Right lung (tissue), 10 donors: Measurements from ENCODE around the gene NAA20. TPM values are rescaled to one million over a fixed set of nuclear protein-coding genes. Genes with fewer than 3 reads are reported as not detected.
A peak's percentile ranks its signal among the peaks of the same experiment; 100 is the strongest.

Experiments used
- DNase-seq, 2 donors: peaks; one replicate each; pipeline ENCODE4 v3.0.0-alpha.2; 2013
- long read RNA-seq, 8 donors: transcript quantifications; one replicate each; lab custom pipeline, GENCODE V29; 2026
- polyA plus RNA-seq, 5 donors: library from polyadenylated mRNA; unstranded; fragments of 120-200 nt; gene quantifications; one replicate each; pipeline versions ENCODE4 v1.2.1 to v1.2.3, GENCODE V29; 2013; ENCODE audit warnings: inconsistent platforms in 1 of 5, low replicate concordance in 1 of 5; ENCODE audit not compliant: insufficient read length in 5 of 5, insufficient read depth in 1 of 5

NAA20 gene, protein sequence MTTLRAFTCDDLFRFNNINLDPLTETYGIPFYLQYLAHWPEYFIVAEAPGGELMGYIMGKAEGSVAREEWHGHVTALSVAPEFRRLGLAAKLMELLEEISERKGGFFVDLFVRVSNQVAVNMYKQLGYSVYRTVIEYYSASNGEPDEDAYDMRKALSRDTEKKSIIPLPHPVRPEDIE
- polyA plus RNA-seq = 10 to 100 TPM; 64.7 to 78.6 (median 67.2) TPM
- long read RNA-seq, donor 1, transcript NAA20-202 (6 exons, 1,260 nt) = major isoform, 36 of 84 reads
- long read RNA-seq, donor 1, partial matches to known transcripts = 28 of 84 reads
- long read RNA-seq, donor 1, other reads (novel, unspliced or antisense) = 19 of 84 reads
- long read RNA-seq, donor 2, transcript NAA20-202 (6 exons, 1,260 nt) = major isoform, 25 of 27 reads
- long read RNA-seq, donor 2, partial matches to known transcripts = 0 of 27 reads
- long read RNA-seq, donor 2, other reads (novel, unspliced or antisense) = 0 of 27 reads
- long read RNA-seq, donor 3, transcript NAA20-202 (6 exons, 1,260 nt) = major isoform, 27 of 38 reads
- long read RNA-seq, donor 3, partial matches to known transcripts = 9 of 38 reads
- long read RNA-seq, donor 3, other reads (novel, unspliced or antisense) = 0 of 38 reads
- long read RNA-seq, donor 4, transcript NAA20-202 (6 exons, 1,260 nt) = major isoform, 13 of 13 reads
- long read RNA-seq, donor 4, partial matches to known transcripts = 0 of 13 reads
- long read RNA-seq, donor 4, other reads (novel, unspliced or antisense) = 0 of 13 reads
- long read RNA-seq, donor 5, transcript NAA20-202 (6 exons, 1,260 nt) = major isoform, 50 of 51 reads
- long read RNA-seq, donor 5, partial matches to known transcripts = 0 of 51 reads
- long read RNA-seq, donor 5, other reads (novel, unspliced or antisense) = 0 of 51 reads
- long read RNA-seq, donor 6, transcript NAA20-202 (6 exons, 1,260 nt) = major isoform, 36 of 81 reads
- long read RNA-seq, donor 6, partial matches to known transcripts = 25 of 81 reads
- long read RNA-seq, donor 6, other reads (novel, unspliced or antisense) = 18 of 81 reads
- long read RNA-seq, donor 7, transcript NAA20-202 (6 exons, 1,260 nt) = major isoform, 29 of 59 reads
- long read RNA-seq, donor 7, partial matches to known transcripts = 28 of 59 reads
- long read RNA-seq, donor 7, other reads (novel, unspliced or antisense) = 0 of 59 reads
- long read RNA-seq, donor 8, transcript NAA20-202 (6 exons, 1,260 nt) = major isoform, 12 of 12 reads
- long read RNA-seq, donor 8, partial matches to known transcripts = 0 of 12 reads
- long read RNA-seq, donor 8, other reads (novel, unspliced or antisense) = 0 of 12 reads

- peak; percentile 88 for DNase-seq
Observed at GRCh38 chr20:20017001-20017843, at the start of gene NAA20. Gene NAA20 (plus strand): TSS chr20:20017362. CDS start chr20:20017397, 35 bp downstream.

DNA sequence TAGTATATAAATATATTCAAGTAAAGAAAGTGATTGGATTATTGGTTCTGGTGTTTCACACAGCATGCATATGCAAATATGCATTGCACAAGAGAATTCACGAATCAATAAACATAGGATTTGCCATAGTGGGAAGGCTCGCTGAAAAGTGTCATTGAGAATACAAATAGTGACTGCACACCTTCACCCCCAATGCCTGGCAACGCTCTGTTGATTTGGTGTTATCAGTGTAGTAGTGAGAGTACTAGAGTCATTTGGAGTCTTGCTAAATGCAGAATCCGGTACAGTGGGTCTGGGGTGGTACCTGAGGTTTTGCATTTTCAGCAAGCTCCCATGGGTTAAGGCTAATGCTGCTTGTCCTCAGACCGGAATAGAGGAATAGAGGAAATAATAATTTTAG is 49.7 kb upstream of the NAA20 start:
- no peak for DNase-seq

GRCh38 chr20:19968028-19968427 is 49.1 kb upstream of the NAA20 start:
- no peak for DNase-seq

- DNase-seq = no peak
Observed at GRCh38 chr20:19968466-19969073, 48.6 kb upstream of the NAA20 start.

- DNase-seq = no peak
Observed at GRCh38 chr20:19969106-19969505, 48.1 kb upstream of the NAA20 start.

DNA sequence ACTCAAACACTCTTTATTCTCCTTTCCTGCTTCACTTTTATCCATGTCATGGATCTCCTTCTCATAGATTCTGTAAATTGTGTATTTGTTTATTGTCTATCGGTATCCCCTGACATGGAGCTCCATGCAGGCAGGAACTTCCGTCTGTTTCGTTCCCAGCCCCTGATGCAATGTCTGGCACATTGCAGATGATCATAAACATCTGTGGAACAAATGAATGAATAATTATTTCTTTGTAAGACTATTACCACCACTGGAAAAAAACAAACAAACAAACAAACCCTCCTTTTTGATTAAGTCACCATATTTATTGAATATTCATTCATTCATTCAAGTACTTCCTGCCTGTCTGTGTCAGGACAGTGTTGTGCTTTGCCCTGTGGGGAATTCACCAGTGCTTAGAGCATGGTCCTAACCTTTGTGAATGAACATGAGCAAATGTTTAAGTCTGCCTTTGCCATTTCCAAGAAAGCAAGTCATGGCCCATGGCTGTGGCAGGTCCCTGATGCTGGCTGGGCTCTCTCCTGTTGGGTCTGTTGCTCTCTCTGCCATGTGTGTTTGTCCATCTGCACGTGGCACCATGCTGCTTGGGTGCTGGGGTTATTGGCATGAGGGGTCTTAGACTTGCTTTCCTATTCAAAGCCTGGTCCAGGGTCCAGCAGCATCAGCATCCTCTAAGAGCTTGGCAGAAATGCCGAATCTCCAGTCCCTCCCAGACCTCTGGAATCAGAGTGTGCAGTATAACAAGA is 47.5 kb upstream of the NAA20 start:
- DNase-seq = no peak

GRCh38 chr20:19970256-19970765 is 46.9 kb upstream of the NAA20 start:
- no peak for DNase-seq

GRCh38 chr20:19971116-19971515 is 46.0 kb upstream of the NAA20 start:
- DNase-seq = no peak

DNA sequence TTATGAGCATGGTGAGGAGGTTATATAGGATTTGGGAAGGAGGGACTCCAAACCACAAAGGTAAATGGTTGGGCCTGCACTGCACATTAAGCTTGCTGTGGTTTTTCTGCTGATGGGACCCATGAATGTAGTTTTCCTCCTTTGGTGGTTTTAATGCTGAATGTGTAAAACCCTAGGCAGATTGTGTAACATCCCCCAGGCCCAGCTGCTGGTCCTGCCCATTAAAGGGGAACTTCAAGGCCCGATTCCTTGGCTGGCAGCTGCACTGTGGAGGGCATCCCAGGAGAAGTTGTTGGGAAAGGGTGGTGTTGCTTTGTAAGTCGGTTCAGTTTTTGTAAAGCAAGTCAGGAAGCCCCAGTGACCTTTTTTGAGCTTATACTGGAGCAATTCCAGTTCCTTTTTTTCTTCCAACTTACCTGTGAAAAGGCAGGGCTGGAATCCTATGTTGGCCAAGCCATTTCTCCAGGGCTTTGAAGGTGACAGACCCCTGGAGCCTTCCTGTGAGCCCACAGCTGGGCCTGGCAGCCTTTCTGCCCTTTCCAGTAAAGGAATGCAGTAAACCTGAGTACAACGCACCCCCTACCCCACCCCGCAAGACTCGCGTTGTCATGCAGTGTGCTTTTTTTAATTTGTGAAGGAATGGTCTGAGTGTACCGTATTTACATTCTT is 43.1 kb upstream of the NAA20 start:
- DNase-seq = peak; percentile 65 to 74

DNA sequence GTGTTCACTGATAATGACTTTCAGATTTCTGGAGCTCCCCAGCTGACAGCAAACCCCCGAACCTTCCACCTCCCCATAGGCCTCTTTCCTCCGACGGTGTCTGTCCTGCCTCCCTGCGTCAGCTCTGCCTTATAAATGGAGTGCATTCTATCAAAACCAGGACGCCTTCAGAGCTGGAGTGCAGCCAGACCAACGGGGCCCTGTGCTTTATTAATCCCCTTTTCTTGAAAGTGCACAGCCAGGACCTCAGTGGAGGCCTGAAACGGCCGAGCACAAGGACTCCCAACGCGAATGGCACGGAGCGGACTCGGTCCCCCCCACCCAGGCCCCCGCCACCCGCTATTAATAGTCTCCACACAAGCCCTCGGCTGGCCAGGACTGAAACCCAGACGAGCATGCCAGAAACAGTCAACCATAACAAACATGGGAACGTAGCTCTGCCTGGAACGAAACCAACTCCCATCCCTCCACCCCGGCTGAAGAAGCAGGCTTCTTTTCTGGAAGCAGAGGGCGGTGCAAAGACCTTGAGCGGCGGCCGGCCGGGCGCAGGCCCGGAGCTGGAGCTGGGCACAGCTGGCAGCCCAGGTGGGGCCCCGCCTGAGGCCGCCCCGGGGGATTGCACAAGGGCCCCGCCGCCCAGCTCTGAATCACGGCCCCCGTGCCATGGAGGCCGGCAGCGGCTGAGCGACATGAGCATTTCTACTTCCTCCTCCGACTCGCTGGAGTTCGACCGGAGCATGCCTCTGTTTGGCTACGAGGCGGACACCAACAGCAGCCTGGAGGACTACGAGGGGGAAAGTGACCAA is 42.3 kb upstream of the NAA20 start:
- DNase-seq = peak; percentile 89

GRCh38 chr20:19975436-19975799 is 41.7 kb upstream of the NAA20 start:
- no peak for DNase-seq

DNA sequence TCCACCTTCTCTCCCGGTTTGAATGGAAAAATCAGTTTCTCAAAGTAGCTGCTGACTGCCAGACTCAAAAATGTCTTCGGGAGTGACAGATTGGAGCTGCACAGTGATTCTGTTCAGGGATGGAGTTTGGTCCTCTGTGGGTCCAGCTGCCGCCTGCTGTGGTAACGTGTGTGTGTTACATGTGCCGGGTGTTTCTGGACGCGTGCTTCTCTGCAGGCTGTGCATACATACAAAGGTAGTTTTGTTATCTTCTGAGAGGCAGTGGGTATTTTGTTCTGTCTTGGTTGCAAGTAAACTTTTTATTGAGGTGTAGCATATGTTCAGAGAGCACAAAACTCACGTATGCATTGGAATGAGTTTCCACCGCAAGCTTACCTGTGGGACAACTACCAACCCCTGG is 41.3 kb upstream of the NAA20 start:
- DNase-seq = no peak

- DNase-seq = peak in 1 of 2 donors; percentile 54
Observed at GRCh38 chr20:19976595-19977372, 40.4 kb upstream of the NAA20 start.

GRCh38 chr20:19977373-19977770 is 39.8 kb upstream of the NAA20 start:
- DNase-seq = no peak

GRCh38 chr20:19978511-19979210 is 38.5 kb upstream of the NAA20 start:
- no peak for DNase-seq

DNA sequence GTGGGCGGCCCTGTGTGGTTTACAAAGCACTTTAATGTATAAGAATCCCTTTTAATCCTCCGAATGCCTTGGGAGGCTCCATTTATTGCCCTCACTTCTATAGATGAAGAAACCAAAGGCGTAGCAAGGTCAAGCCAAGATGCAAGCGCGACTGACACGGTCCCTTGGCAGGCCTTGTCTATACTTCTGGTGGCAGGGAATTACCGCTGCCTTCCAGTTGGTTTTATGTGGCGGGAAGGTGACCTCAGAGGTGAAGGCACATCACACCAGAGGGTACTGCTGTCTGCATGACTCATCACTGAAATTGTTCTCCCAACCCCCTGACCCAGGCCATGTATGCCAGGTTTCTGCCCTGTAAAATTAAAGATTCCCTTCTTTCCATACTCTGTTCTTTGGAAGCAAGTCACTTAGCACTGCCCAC is 36.1 kb upstream of the NAA20 start:
- DNase-seq = no peak
